Endothelial cell of umbilical vein (primary cell): ENCODE measurements around the gene KHNYN. TPM values are rescaled to one million over a fixed set of nuclear protein-coding genes. Genes with fewer than 3 reads are reported as not detected.

ENCODE experiments used
- BruUV-seq: library from RNA; stranded (reverse); fragments of 400-500 nt; replicated peaks from 2 replicates; lab custom pipeline; 2021; lab: Mats Ljungman, UMichigan
- CTCF ChIA-PET: fragments of 300-600, 350-600 bp; sonication (Branson Sonifier 250); formaldehyde crosslinking; loops from one replicate; lab custom pipeline; 2021; ENCODE audit warnings: antibody characterized with exemption, inconsistent platforms; lab: Charles Lee
- POLR2A ChIA-PET: fragments of 300-600, 350-600 bp; sonication (Branson Sonifier 250); formaldehyde crosslinking; loops from one replicate; lab custom pipeline; 2021; ENCODE audit warnings: antibody characterized with exemption, inconsistent platforms; lab: Charles Lee
- DNase-seq: peaks from one replicate; pipeline ENCODE4 v3.0.0-alpha.2; 2011; ENCODE audit warnings: low read depth, low spot score
- FAIRE-seq: peaks from 2 replicates; lab custom pipeline; 2011; peaks lifted over from hg19 to GRCh38; lab: Jason Lieb, UNC
- H2AFZ ChIP-seq: 2 replicates; pipeline ENCODE4 v1.6.0; 2012; ENCODE audit warnings: low read depth, low read length, control low read depth, inconsistent platforms
- H3K27ac ChIP-seq: 2 replicates; pipeline ENCODE4 v1.5.1; 2011; ENCODE audit warnings: low read depth, mild to moderate bottlenecking, control low read depth, low read length, moderate library complexity; ENCODE audit not compliant: insufficient read depth
- H3K27me3 ChIP-seq, 2 experiments: 2 replicates each; pipeline versions ENCODE4 v1.6.0 to v1.6.1; 2011; ENCODE audit warnings: low read length in 2 of 2, mixed read lengths in 1 of 2; ENCODE audit not compliant: control insufficient read depth in 2 of 2, insufficient read depth in 2 of 2
- H3K36me3 ChIP-seq, 2 experiments: 2 replicates in 1 of 2; 3 replicates in 1 of 2; pipeline ENCODE4 v1.5.1; 2011; ENCODE audit warnings: low read length in 2 of 2, mild to moderate bottlenecking in 1 of 2, moderate library complexity in 1 of 2; ENCODE audit not compliant: control insufficient read depth in 2 of 2, insufficient read depth in 2 of 2; ENCODE audit errors: extremely low read depth in 1 of 2
- H3K4me1 ChIP-seq: 3 replicates; pipeline ENCODE4 v1.5.1; 2011; ENCODE audit warnings: mild to moderate bottlenecking, low read length; ENCODE audit not compliant: control insufficient read depth, insufficient read depth; ENCODE audit errors: extremely low read depth
- H3K4me2 ChIP-seq: 2 replicates; pipeline ENCODE4 v1.6.1; 2011; ENCODE audit warnings: low read length, control low read depth, mixed read lengths; ENCODE audit not compliant: insufficient read depth
- H3K4me3 ChIP-seq, 3 experiments: fragments of 200-600 bp in 1 of 3; sonication (generic), shearing (Covaris generic) in 1 of 3; replicated peaks in 1 of 3; 2 replicates each; pipeline ENCODE4 v1.5.1; 2011 to 2016; ENCODE audit warnings: control low read depth in 3 of 3, low read length in 3 of 3, mild to moderate bottlenecking in 2 of 3, inconsistent platforms in 1 of 3, low read depth in 1 of 3, moderate library complexity in 1 of 3; ENCODE audit not compliant: insufficient read depth in 1 of 3
- H3K79me2 ChIP-seq: 2 replicates; pipeline ENCODE4 v1.6.0; 2012; ENCODE audit warnings: low read length, inconsistent platforms; ENCODE audit not compliant: control insufficient read depth, insufficient read depth
- H3K9ac ChIP-seq: replicated peaks from 2 replicates; pipeline ENCODE3; 2011; ENCODE audit warnings: low read length, control low read depth; ENCODE audit not compliant: insufficient read depth; ENCODE audit errors: extremely low read depth
- H3K9me1 ChIP-seq: replicated peaks from 3 replicates; pipeline ENCODE4 v1.6.0; 2011; ENCODE audit warnings: mild to moderate bottlenecking, low read length; ENCODE audit not compliant: control insufficient read depth, insufficient read depth; ENCODE audit errors: extremely low read depth
- H3K9me3 ChIP-seq: replicated peaks from 2 replicates; pipeline ENCODE4 v1.5.1; 2012; ENCODE audit warnings: low read length, inconsistent platforms; ENCODE audit not compliant: control insufficient read depth, insufficient read depth
- H4K20me1 ChIP-seq: replicated peaks from 2 replicates; pipeline ENCODE3; 2011; ENCODE audit warnings: mild to moderate bottlenecking, low read length; ENCODE audit not compliant: control insufficient read depth, insufficient read depth; ENCODE audit errors: extremely low read depth
- CTCF ChIP-seq, 2 donors: IDR thresholded peaks; 1 replicate in 1 of 2; 2 replicates in 1 of 2; pipeline ENCODE4 v1.5.1; 2011; ENCODE audit warnings: low read length in 2 of 2, mild to moderate bottlenecking in 2 of 2, moderate library complexity in 2 of 2, control low read depth in 1 of 2, inconsistent platforms in 1 of 2, low read depth in 1 of 2; ENCODE audit not compliant: insufficient read depth in 1 of 2; ENCODE audit errors: extremely low read depth in 1 of 2
- EZH2 ChIP-seq: IDR thresholded peaks from 2 replicates; pipeline ENCODE4 v1.6.1; 2012; ENCODE audit warnings: borderline replicate concordance, low read depth, mild to moderate bottlenecking, moderate library complexity, low read length, inconsistent platforms; ENCODE audit not compliant: severe bottlenecking
- FOS ChIP-seq: IDR thresholded peaks from 2 replicates; pipeline ENCODE4 v1.6.1; 2011; ENCODE audit warnings: mild to moderate bottlenecking, low read length, moderate library complexity, borderline replicate concordance; ENCODE audit not compliant: insufficient read depth
- GATA2 ChIP-seq: IDR thresholded peaks from 2 replicates; pipeline ENCODE4 v1.7.0; 2011; ENCODE audit warnings: low read depth, mild to moderate bottlenecking, moderate library complexity, mixed read lengths, low read length; ENCODE audit not compliant: insufficient read length, insufficient read depth
- JUN ChIP-seq: IDR thresholded peaks from 2 replicates; pipeline ENCODE4 v1.6.1; 2011; ENCODE audit warnings: borderline replicate concordance, low read depth; ENCODE audit not compliant: insufficient read length, insufficient read depth
- MAX ChIP-seq: IDR thresholded peaks from 2 replicates; pipeline ENCODE4 v1.6.1; 2011; ENCODE audit not compliant: insufficient read depth, insufficient read length
- MYC ChIP-seq: IDR thresholded peaks from one replicate; pipeline ENCODE4 v1.6.1; 2011; ENCODE audit warnings: mild to moderate bottlenecking, low read depth, low read length
- POLR2A ChIP-seq: IDR thresholded peaks from 2 replicates; pipeline ENCODE4 v1.6.1; 2012; ENCODE audit warnings: low read depth, mild to moderate bottlenecking, control low read depth, low read length
- POLR2AphosphoS5 ChIP-seq: IDR thresholded peaks from 2 replicates; pipeline ENCODE4 v1.6.1; 2012; ENCODE audit warnings: low read depth, mild to moderate bottlenecking, control low read depth, low read length, moderate library complexity; ENCODE audit not compliant: insufficient read depth
- dilution Hi-C: fragments of 300-500 bp; cut with MboI; formaldehyde crosslinking; loops from one replicate; pipeline ENCODE4 v1.15.0; 2019; ENCODE audit warnings: low sequenced_read_pairs; ENCODE audit not compliant: extremely low pct_ligation_motif_present
- intact Hi-C: fragments of 100-400 bp; cut with micrococcal nuclease; formaldehyde crosslinking; loops from one replicate; pipeline ENCODE4 v1.10.0; 2022
- polyA plus RNA-seq, 4 experiments: library from polyadenylated mRNA; depleted of rRNA in 3 of 4; stranded (reverse) in 3 of 4; unstranded in 1 of 4; fragments of >200 nt; gene quantifications; 2 replicates each; pipeline versions ENCODE4 v1.2.1 to v1.2.3, GENCODE V29; 2011 to 2012; ENCODE audit warnings: missing spikeins in 1 of 4
- total RNA-seq: library from RNA; stranded (reverse); gene quantifications from 2 replicates; pipeline ENCODE4 v1.2.3, GENCODE V29; 2021

KHNYN gene
- total and polyA plus RNA-seq, 2 donors (not counting 3 experiments of a cell fraction or from before 2014, with no cell fraction given), result 25.4 to 63.3 TPM

- no peak for FAIRE-seq
- H3K27ac ChIP-seq, result no peak overlapping the region
These were observed 41.1 kb upstream of the KHNYN start for GRCh38 chr14:24388474-24389179.

More at GRCh38 chr14:24388474-24389179, 41.1 kb upstream of the KHNYN start:
- TF ChIP-seq GATA2 (no peak), JUN (no peak), POLR2A (no peak), MYC (no peak), MAX (no peak), CTCF (IDR thresholded peaks at IDR 0.05; ENCODE audit: extremely low read depth in 1 of 2, insufficient read depth in 1 of 2, low read depth in 1 of 2, low read length in 2 of 2) (no peak), POLR2AphosphoS5 (no peak), EZH2 (no peak), FOS (no peak)
- H4K20me1 ChIP-seq, result no peaks in the 10 kb centered on the region
- no peaks in the 10 kb centered on the region for H3K9me3 ChIP-seq
- intact Hi-C loops, result loop anchor here (2.0 kb wide), 1 partner anchor 54 kb away; the partner anchor contains the start of gene ADCY4
- H3K36me3 ChIP-seq, result no peaks in the 10 kb centered on the region
- no TSS peak for BruUV-seq
- no peak overlapping the region for H3K9ac ChIP-seq
- peak overlapping the region; percentile 11 for H2AFZ ChIP-seq
- H3K4me1 ChIP-seq, result peaks cover 23% of the 10 kb centered on the region
- DNase-seq, result no peak
- no peak overlapping the region for H3K4me2 ChIP-seq
- H3K4me3 ChIP-seq, result no peak overlapping the region
- peaks cover 1 to 11% of the 10 kb centered on the region in 2 experiments for H3K27me3 ChIP-seq
- POLR2A ChIA-PET, result interaction anchor here (0.8 kb wide), 1 partner anchor 10 kb away, joined by 3 read pairs; no protein-coding TSS in a partner anchor
- H3K79me2 ChIP-seq, result no peaks in the 10 kb centered on the region
- no peaks in the 10 kb centered on the region for H3K9me1 ChIP-seq
- dilution Hi-C loops, result no loop called here
- CTCF ChIA-PET, result interaction anchor here (0.9 to 2.8 kb wide), 7 partner anchors 10 to 55 kb away, joined by 3 to 11 read pairs (median 6); partner anchors contain the start of gene NYNRIN
